HL-60/S4 (cell line): Measurements from ENCODE around the gene MKRN3.
"Not testable (repeated sequence)": the region's sequence is repeated elsewhere in the genome, so short reads cannot be mapped to it uniquely, and the experiment has no call there.

Source experiments
- in situ Hi-C: fragments of 300-500 bp; cut with MboI; formaldehyde crosslinking; loops from 2 replicates; pipeline ENCODE4 v1.14.3; 2022; ENCODE audit warnings: low sequenced_read_pairs

MKRN3 gene

GRCh38 chr15:23578521-23579150 lies 13.2 kb downstream of the MKRN3 start:
- in situ Hi-C loops, result no loop called here

GRCh38 chr15:23588268-23588667 lies 22.8 kb downstream of the MKRN3 start:
- in situ Hi-C loops, result no loop called here

- in situ Hi-C loops, result no loop called here
These were observed 23.5 kb downstream of the MKRN3 start for GRCh38 chr15:23589012-23589411.

DNA sequence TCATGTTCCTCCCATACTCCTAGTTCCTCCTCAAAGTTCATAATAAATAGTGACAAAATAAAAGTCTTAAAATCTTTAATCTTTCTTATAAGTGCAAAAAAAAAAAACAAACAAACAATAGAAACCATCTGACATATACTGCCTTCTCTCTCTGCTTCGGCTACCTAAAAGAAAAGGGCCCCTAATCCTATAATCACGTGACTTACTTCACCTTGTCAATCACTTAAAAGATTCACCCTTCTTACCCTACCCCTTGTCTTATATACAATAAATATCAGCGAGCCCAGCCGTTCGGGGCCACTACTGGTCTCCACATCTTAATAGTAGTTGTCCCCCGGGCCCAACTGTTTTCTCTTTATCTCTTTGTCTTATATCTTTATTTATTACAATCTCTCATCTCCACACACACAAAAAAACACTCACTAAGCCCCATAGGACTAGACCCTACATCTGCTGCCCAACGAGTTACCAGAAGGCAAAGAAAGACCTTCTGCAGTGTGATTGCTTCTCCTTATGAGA lies 28.8 kb downstream of the MKRN3 start:
- in situ Hi-C loops, result no loop called here

GRCh38 chr15:23595368-23595767 lies 29.9 kb downstream of the MKRN3 start:
- in situ Hi-C loops, result no loop called here

DNA sequence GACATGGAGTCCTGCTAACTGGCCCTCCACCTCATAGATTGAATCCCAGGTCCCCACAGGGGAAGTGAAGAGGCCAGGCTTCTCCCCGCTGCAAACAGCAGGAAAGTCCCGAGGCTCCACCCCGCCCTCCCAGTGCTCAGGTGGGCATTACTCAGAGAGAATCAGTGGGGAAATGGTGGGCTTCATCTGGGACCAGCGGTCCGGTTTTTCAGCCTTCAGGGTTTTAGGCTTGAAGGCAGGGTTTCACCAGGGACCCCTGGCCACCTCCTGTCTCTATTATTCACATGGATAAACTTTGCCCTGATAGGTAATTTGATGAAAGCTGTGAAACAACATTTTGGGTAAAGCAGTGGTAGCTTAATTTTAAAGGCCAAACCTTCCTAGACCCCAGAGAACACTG lies 31.3 kb downstream of the MKRN3 start:
- in situ Hi-C loops, result no loop called here

DNA sequence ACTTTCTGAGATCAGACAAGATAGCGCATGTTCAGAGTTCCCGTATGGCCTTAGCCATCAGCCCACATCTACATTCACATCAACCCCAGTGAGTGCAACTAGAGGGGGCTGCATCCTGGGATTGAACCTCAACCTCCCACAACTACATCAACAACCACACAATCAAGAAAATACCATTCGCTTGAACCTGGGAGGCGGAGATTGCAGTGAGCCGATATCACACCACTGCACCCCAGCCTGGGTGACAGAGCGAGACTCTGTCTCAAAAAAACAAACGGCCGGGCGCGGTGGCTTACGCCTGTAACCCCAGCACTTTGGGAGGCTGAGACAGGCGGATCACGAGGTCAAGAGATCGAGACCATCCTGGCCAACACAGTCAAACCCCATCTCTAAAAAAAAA lies 31.8 kb downstream of the MKRN3 start:
- in situ Hi-C loops, result not testable (repeated sequence)

- in situ Hi-C loops, result no loop called here
These were observed 33.6 kb downstream of the MKRN3 start for GRCh38 chr15:23599053-23599452.

- in situ Hi-C loops, result no loop called here
These were observed 36.6 kb downstream of the MKRN3 start for GRCh38 chr15:23602124-23602523.

- in situ Hi-C loops, result no loop called here
These were observed 40.8 kb downstream of the MKRN3 start for GRCh38 chr15:23606226-23606625.

DNA sequence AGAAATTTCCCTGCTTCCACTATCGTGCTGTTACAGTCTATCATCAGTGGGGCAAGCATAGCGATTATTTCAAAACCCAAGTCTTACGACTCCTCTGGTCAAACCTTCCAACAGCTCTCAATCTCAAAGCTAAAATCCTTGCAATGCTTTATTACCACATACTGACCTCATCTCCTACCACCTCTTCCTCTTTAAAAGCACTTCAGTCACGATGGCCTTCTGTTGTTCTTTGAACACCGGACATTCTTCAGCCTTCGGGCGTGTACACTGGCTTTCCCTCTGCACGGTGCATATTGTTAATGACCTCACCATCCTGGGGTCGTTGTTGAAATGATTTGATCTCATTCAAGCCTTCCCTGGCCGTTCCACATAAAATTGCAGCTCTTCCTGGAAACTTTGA lies 51.1 kb downstream of the MKRN3 start:
- in situ Hi-C loops, result no loop called here
